Stromal cell of bone marrow (primary cell): ENCODE measurements around the gene VPS54.

Experiments used
- DNase-seq: peaks from one replicate; pipeline ENCODE4 v3.0.0-alpha.2; 2012; ENCODE audit warnings: low read depth

The VPS54 gene

GRCh38 chr2:63914311-63914710, 104.9 kb downstream of the VPS54 start:
- DNase-seq: no peak

GRCh38 chr2:63903003-63903402, 116.2 kb downstream of the VPS54 start:
- peak; percentile 6 for DNase-seq

- DNase-seq: no peak
These were observed 117.1 kb downstream of the VPS54 start for GRCh38 chr2:63902149-63902548.

- DNase-seq: no peak
These were observed 119.6 kb downstream of the VPS54 start for GRCh38 chr2:63899639-63900038.

GRCh38 chr2:63898839-63899238, 120.4 kb downstream of the VPS54 start:
- DNase-seq: no peak

GRCh38 chr2:63894167-63894566, 125.1 kb downstream of the VPS54 start:
- no peak for DNase-seq

GRCh38 chr2:63893163-63893562, 126.1 kb downstream of the VPS54 start:
- no peak for DNase-seq

- DNase-seq: no peak
These were observed 127.7 kb downstream of the VPS54 start for GRCh38 chr2:63891488-63892030.

- DNase-seq: no peak
These were observed 128.6 kb downstream of the VPS54 start for GRCh38 chr2:63890678-63891077.

- no peak for DNase-seq
These were observed 130.5 kb downstream of the VPS54 start for GRCh38 chr2:63888490-63889402.

- no peak for DNase-seq
These were observed 131.2 kb downstream of the VPS54 start for GRCh38 chr2:63888053-63888452.

- DNase-seq: no peak
These were observed 132.8 kb downstream of the VPS54 start for GRCh38 chr2:63886445-63886844.

- DNase-seq: no peak
These were observed 136.7 kb downstream of the VPS54 start for GRCh38 chr2:63882395-63883105.

- no peak for DNase-seq
These were observed 138.0 kb downstream of the VPS54 start for GRCh38 chr2:63881205-63881604.

GRCh38 chr2:63880625-63881024, 138.6 kb downstream of the VPS54 start:
- DNase-seq: no peak

- no peak for DNase-seq
These were observed 139.3 kb downstream of the VPS54 start for GRCh38 chr2:63879876-63880433.

- no peak for DNase-seq
These were observed 140.7 kb downstream of the VPS54 start for GRCh38 chr2:63878486-63878885.

- DNase-seq: no peak
These were observed 142.9 kb downstream of the VPS54 start for GRCh38 chr2:63876311-63876710.

GRCh38 chr2:63875559-63876245, 143.5 kb downstream of the VPS54 start:
- DNase-seq: no peak

GRCh38 chr2:63875131-63875527, 144.1 kb downstream of the VPS54 start:
- peak; percentile 25 for DNase-seq

- no peak for DNase-seq
These were observed 144.8 kb downstream of the VPS54 start for GRCh38 chr2:63874204-63875130.
